ENCODE measurements around the gene RNF220.

Gene RNF220

DNA sequence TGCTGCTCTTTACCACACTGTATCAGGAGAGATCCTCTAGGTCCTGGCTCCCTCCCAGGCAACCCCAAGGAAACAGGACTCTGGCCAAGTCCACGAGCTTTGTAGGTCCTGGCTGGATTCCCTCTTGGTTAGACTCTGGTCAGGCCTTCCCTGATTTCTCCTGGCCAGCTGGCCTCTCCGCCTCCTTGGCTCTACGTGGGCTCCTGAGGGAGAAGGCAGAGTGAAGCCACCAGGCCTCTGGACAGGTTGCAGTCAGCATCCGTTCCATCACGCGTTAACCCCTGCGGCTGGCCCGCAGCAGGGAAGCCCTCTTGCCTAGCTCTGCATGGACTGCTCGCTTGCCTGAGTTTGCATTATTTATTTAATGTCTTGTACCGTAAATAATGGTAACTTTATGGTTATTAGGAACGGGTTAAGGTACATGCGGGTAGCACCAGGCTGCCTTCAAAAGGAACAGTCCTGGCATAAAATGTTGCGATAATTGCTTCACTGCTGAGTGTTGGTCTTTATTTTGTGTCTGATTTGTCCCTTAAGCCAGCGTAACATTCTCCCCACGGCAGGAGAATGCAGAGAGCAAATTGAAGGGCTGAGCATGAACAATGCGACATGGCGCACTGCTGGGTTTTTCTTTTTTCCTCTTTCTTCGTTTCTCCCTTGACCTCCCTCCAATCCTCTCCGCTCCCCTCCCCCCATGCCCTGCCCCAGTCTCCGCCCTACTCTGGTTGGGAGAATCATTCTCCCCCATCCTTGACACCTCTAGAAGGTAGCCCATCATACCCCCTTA lies 100.3 kb downstream of the RNF220 start:
- Histone ChIP-seq H3K27ac (ENCODE audit: low read depth, low read length) (no peak overlapping the region), H3K4me1 (ENCODE audit: control insufficient read depth, low read length) (no peaks in the 10 kb centered on the region), H3K9me3 (ENCODE audit: control insufficient read depth, insufficient read depth, low read length) (no peaks in the 10 kb centered on the region), H4K20me1 (ENCODE audit: control insufficient read depth, insufficient read depth, low read depth, low read length) (no peaks in the 10 kb centered on the region), H3K36me3 (ENCODE audit: control insufficient read depth, low read length) (no peaks in the 10 kb centered on the region), H3K4me2 (ENCODE audit: low read length) (no peak overlapping the region), H3K9me2 (replicated peaks; ENCODE audit: control insufficient read depth, low read length) (no peaks in the 10 kb centered on the region), H3K27me3 (ENCODE audit: control insufficient read depth, low read length) (no peaks in the 10 kb centered on the region), H3K4me3 (ENCODE audit: low read length) (no peak overlapping the region), H3K79me2 (ENCODE audit: control insufficient read depth, low read length) (no peaks in the 10 kb centered on the region), H3F3A (ENCODE audit: control insufficient read depth, insufficient read depth) (no peaks in the 10 kb centered on the region)
- TF ChIP-seq EZH2phosphoT487 (IDR thresholded peaks at IDR 0.05; ENCODE audit: borderline replicate concordance, low read length), result no peak
- TF ChIP-seq CTCF (IDR thresholded peaks at IDR 0.05; ENCODE audit: low read depth, low read length, poor library complexity, severe bottlenecking), result no peak

DNA sequence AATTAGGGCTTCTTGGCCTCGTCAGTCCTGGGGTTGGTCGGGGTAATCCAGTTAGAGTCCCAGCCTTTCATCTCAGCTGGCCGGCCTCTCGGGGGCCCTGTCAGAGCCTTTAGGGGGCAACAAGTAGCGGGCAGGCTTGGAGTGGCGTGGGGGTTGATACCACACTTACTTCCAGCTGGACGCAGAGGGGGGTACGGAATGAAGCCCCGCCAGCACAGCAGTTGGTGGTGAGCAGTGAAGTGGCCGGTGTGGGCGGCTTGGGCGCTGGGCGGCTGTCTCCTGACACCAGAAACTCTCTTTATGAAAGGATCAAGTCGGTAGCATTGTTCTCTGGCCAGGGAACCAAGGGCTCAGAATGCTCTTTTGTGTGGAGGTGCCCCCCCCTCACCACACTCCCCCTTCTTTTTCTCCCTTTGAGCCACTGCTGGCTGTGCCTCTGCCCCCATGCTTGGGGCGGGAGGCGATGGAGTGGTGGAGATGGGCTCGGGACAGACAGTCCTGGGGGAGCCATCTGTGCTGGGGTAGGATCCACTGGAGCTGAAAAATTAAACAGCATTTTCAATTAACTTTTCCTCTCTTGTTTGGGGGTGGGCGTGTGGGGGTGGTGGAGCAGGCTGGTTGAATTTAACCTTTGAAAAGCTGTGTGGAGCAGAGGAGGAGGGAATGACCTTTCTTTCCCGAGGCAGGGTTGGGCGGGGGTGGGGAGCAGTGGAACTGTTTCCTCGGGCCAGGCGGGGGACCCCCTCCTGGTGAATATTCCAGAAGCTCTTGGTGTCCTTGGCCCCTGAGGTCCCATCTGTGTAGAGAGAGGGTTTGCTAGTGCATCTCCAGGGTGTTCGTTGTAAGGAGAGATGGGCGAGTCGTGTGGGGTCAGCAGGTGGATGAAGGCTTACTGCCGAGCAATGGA lies 102.7 kb downstream of the RNF220 start:
- Histone ChIP-seq H3K27me3 (ENCODE audit: control insufficient read depth, low read length) (no peaks in the 10 kb centered on the region), H3K4me2 (ENCODE audit: low read length) (no peak overlapping the region), H3K27ac (ENCODE audit: low read depth, low read length) (no peak overlapping the region), H3K4me1 (ENCODE audit: control insufficient read depth, low read length) (no peaks in the 10 kb centered on the region), H3K9me3 (ENCODE audit: control insufficient read depth, insufficient read depth, low read length) (no peaks in the 10 kb centered on the region), H4K20me1 (ENCODE audit: control insufficient read depth, insufficient read depth, low read depth, low read length) (no peaks in the 10 kb centered on the region), H3K79me2 (ENCODE audit: control insufficient read depth, low read length) (no peaks in the 10 kb centered on the region), H3K4me3 (ENCODE audit: low read length) (no peak overlapping the region), H3K36me3 (ENCODE audit: control insufficient read depth, low read length) (no peaks in the 10 kb centered on the region), H3K9me2 (replicated peaks; ENCODE audit: control insufficient read depth, low read length) (no peaks in the 10 kb centered on the region), H3F3A (ENCODE audit: control insufficient read depth, insufficient read depth) (no peaks in the 10 kb centered on the region)
- TF ChIP-seq CTCF (IDR thresholded peaks at IDR 0.05; ENCODE audit: low read depth, low read length, poor library complexity, severe bottlenecking), result no peak
- TF ChIP-seq EZH2phosphoT487 (IDR thresholded peaks at IDR 0.05; ENCODE audit: borderline replicate concordance, low read length), result no peak

GRCh38 chr1:44508397-44508745 lies 103.3 kb downstream of the RNF220 start:
- H3K4me3 ChIP-seq (ENCODE audit: low read length), result no peak overlapping the region
- H3K4me2 ChIP-seq (ENCODE audit: low read length), result no peak overlapping the region
- H3F3A ChIP-seq (ENCODE audit: control insufficient read depth, insufficient read depth), result no peaks in the 10 kb centered on the region
- H3K9me2 ChIP-seq (replicated peaks; ENCODE audit: control insufficient read depth, low read length), result no peaks in the 10 kb centered on the region
- no peak overlapping the region for H3K27ac ChIP-seq (ENCODE audit: low read depth, low read length)
- H3K27me3 ChIP-seq (ENCODE audit: control insufficient read depth, low read length), result no peaks in the 10 kb centered on the region
- no peaks in the 10 kb centered on the region for H3K79me2 ChIP-seq (ENCODE audit: control insufficient read depth, low read length)
- no peaks in the 10 kb centered on the region for H3K4me1 ChIP-seq (ENCODE audit: control insufficient read depth, low read length)
- TF ChIP-seq CTCF (IDR thresholded peaks at IDR 0.05; ENCODE audit: low read depth, low read length, poor library complexity, severe bottlenecking) (no peak), EZH2phosphoT487 (IDR thresholded peaks at IDR 0.05; ENCODE audit: borderline replicate concordance, low read length) (no peak)
- H3K9me3 ChIP-seq (ENCODE audit: control insufficient read depth, insufficient read depth, low read length), result no peaks in the 10 kb centered on the region
- H4K20me1 ChIP-seq (ENCODE audit: control insufficient read depth, insufficient read depth, low read depth, low read length), result no peaks in the 10 kb centered on the region
- H3K36me3 ChIP-seq (ENCODE audit: control insufficient read depth, low read length), result no peaks in the 10 kb centered on the region
